Activated CD8-positive, alpha-beta memory T cell treated with anti-CD3 and anti-CD28 coated beads, Interleukin-2, amount 50 U/mL, for 4 hours (primary cell): ENCODE data around the gene CDK4.
"Not testable (repeated sequence)": the region's sequence is repeated elsewhere in the genome, so short reads cannot be mapped to it uniquely, and the experiment has no call there.

Experiments used
- DNase-seq: peaks from one replicate; pipeline ENCODE4 v3.0.0-alpha.2; 2020

Gene CDK4

DNA sequence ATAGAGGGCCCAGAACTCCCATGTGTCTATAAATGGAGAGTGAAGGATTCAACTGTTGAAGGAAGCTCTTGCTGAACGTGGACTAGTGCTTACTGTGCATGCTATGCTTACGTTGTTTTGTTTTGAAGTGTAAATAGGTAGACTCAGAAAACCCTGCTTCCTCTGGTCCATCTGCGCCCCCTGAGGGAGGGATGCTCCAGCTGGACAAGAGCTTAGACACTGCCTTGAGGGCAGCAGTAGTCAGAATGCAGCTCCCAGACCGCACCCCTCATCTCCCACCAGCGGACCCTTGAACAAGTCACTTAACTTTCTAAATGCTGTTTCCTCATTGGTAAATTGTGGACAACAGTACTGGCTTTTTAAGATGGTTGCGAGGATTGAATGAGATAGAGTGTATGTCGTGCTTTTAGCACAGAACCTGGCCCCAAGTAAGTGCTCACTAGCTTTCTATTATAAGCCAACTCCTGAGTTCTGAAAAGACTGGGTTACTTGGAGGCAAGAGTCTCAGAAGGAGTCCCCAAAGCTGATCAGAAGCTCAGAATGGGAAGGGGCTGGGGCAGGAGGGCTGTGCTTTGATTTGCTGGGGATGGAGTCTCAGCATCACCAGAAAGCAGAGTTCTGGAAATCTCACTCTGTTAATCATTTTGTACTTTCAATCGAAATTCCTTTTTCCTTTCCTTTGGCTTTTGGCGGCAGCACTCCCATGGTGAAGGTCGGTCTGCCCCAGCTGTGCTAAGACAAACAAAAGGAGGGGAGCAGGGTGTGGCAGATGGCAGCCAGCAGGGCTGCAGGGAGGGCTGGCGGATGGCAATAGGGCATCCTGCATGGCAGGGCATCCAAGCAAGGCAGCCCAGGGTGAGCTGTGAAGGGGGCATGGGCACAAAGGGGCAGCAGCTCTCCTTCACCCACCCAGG lies 29.1 kb downstream of the CDK4 start:
- DNase-seq = no peak

DNA sequence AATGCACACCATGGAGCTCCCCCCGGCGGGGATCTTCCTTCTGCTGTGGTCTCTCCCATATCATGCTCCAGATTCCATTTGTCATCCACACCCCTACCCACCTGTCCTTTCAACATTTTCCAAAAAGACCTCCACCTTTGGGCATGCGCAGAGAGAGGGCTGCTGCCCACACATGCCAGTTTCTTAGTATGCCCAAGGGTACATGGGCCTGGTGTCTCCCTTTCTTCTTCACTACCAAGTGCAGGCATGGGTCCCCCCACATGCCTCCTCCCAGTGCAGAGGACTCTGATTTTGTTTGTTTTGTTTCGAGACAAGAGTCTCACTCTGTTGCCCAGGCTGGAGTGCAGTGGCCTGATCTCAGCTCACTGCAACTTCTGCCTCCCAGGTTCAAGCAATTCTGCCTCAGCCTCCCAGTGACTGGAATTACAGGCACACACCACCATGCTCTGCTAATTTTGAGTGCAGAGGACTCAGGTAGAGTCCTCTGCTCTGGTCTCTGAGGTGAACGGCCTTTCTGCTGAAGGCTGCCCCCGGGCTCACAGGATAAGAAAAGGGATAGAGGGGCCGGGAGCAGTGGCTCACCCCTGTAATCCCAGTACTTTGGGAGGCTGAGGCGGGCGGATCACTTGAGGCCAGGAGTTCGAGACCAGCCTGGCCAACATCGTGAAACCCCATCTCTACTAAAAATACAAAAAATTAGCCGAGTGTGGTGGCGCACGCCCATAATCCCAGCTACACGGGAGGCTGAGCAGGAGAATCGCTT lies 30.1 kb downstream of the CDK4 start:
- DNase-seq = not testable (repeated sequence)

DNA sequence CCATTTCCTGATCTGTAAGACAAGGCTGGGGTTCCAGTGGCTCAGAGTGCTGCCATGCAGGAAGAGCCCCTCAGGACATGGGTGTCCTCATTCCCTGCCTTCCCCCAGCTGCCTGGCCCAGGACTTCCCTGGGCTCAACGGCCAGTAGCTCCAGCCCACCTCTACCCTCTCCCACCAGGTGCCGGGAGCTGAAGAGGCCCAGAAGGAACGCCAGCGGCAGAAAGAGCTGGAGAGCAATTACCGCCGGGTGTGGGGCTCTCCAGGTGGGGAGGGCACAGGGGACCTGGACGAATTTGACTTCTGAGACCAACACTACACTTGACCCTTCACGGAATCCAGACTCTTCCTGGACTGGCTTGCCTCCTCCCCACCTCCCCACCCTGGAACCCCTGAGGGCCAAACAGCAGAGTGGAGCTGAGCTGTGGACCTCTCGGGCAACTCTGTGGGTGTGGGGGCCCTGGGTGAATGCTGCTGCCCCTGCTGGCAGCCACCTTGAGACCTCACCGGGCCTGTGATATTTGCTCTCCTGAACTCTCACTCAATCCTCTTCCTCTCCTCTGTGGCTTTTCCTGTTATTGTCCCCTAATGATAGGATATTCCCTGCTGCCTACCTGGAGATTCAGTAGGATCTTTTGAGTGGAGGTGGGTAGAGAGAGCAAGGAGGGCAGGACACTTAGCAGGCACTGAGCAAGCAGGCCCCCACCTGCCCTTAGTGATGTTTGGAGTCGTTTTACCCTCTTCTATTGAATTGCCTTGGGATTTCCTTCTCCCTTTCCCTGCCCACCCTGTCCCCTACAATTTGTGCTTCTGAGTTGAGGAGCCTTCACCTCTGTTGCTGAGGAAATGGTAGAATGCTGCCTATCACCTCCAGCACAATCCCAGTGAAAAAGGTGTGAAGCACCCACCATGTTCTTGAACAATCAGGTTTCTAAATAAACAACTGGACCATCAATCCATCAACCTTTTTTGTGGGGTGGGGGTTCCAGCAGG lies 31.2 kb downstream of the CDK4 start:
- no peak for DNase-seq

DNA sequence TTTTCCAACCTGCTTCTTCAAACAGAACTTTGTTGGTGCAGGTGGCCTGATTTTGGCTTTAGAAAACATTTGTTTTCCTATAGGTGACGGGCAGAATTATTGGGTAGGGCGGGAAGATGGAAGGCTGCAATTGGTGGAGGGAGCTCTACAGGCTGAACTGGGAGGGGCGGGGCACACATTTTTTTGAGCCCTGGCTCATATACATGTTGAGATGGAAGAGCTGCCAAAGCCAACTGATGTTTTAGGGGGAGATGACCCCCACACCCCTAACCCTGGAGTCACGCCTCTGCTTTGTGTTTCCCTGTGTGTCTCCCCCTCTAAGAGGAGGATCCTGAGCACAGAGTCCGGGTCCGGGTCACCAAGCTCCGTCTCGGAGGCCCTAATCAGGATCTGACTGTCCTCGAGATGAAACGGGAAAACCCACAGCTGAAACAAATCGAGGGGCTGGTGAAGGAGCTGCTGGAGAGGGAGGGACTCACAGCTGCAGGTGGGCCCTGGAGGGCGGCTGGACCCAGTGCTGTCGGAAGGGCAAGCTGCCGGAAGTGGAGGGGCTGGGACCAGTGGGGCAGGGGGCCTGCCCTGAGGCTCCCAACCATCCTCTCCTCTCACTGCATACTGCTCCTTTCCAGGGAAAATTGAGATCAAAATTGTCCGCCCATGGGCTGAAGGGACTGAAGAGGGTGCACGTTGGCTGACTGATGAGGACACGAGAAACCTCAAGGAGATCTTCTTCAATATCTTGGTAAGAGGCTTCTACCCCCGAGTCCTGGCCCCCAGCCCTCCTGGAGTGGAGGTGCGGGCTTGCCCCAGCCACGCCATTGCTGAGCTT lies 32.1 kb downstream of the CDK4 start:
- no peak for DNase-seq

DNA sequence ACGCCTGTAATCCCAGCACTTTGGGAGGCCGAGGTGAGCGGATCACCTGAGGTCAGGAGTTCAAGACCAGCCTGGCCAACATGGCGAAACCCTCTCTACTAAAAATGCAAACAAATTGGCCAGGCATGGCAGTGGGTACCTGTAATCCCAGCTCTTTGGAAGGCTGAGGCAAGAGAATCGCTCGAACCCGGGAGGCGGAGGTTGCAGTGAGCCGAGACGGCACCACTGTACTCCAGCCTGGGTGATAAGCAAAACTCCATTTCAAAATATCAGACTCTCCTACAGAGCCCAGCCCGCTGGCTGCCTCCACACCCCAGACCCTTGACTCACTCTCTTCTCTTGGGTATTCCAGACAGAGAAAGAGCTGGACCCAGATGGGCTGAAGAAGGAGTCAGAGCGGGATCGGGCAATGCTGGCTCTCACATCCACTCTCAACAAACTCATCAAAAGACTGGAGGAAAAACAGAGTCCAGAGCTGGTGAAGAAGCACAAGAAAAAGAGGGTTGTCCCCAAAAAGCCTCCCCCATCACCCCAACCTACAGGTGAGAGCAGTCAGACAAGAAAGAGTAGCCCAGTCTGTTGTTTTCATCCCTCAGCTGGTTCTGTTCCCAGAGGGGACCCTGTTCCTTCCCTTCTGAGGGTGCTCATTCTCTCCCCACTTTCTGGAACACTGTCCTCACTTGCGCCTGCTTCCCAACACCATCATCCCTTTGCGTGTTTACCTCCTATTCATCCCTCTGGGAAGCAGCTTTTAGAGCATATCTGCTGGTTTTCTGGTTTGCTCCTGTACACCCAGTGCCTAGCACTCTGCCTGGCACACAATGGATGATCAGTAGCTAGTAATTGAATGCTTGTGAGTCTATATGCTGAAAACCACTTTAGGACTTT lies 33.2 kb downstream of the CDK4 start:
- no peak for DNase-seq

DNA sequence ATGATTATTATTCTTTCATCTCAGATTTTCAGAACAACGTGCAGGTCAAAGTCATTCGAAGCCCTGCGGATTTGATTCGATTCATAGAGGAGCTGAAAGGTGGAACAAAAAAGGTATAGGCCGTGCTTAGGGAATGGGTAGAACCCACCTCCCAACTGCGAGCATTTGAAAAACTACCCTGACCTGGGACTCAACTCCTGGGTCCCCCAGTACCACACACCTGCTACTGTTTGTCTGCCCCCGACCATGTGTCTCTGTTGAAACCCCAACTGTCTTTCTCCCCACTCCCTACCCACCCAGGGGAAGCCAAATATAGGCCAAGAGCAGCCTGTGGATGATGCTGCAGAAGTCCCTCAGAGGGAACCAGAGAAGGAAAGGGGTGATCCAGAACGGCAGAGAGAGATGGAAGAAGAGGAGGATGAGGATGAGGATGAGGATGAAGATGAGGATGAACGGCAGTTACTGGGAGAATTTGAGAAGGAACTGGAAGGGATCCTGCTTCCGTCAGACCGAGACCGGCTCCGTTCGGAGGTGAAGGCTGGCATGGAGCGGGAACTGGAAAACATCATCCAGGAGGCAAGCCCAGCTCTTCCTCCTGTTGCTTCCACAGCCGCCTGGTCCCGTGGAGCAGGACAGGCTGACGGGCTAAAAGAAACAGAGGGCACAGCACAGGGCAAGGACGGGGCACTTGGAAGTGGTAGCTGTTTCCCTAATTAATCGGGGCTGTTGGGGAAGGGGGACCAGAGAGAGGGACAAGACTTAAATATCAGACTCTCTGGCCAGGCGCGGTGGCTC lies 34.1 kb downstream of the CDK4 start:
- DNase-seq = no peak

DNA sequence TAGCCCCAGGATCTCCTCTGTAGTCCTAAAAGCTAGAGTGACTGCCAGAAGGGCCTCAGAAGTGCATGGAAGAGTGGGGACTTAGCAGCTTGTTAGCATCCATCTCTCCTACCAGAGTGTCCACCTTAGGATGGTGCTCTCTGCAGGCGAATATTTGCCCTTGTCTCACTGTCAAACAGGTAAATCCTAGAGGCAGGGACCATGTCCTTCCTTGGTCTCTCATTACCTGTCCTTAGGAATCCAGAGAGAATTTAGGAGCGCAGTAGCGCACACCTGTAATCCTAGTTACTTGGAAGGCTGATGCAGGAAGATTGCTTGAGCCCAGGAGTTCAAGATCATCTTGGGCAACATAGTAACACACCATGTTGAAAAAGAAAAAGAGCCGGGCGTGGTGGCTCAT lies 35.0 kb downstream of the CDK4 start:
- DNase-seq = no peak

DNA sequence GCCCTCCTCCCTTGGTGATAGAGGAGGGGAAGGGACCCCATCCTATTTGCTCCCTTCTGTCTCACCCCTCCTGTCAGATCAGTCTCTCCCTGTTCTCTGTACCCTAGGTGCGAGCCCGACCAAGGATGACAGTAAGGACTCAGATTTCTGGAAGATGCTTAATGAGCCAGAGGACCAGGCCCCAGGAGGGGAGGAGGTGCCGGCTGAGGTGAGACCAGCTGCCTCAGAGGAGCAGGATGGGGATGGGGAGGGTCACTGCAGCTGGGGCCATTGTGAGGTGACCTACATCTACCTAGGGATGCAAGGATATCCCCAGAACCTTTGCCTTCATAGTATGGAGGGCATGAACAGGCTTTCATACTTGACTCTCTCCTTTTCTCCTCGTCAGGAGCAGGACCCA lies 35.8 kb downstream of the CDK4 start:
- no peak for DNase-seq

DNA sequence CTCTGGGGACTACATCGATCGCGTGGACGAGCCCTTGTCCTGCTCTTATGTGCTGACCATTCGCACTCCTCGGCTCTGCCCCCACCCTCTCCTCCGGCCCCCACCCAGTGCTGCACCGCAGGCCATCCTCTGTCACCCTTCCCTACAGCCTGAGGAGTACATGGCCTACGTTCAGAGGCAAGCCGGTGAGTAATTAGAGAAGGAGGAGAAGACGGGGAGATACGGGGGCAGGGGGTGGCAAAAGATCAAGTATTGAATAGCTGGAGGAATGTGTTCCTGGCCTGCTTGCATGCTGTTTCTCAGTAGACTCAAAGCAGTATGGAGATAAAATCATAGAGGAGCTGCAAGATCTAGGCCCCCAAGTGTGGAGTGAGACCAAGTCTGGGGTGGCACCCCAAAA lies 36.3 kb downstream of the CDK4 start:
- no peak for DNase-seq

DNA sequence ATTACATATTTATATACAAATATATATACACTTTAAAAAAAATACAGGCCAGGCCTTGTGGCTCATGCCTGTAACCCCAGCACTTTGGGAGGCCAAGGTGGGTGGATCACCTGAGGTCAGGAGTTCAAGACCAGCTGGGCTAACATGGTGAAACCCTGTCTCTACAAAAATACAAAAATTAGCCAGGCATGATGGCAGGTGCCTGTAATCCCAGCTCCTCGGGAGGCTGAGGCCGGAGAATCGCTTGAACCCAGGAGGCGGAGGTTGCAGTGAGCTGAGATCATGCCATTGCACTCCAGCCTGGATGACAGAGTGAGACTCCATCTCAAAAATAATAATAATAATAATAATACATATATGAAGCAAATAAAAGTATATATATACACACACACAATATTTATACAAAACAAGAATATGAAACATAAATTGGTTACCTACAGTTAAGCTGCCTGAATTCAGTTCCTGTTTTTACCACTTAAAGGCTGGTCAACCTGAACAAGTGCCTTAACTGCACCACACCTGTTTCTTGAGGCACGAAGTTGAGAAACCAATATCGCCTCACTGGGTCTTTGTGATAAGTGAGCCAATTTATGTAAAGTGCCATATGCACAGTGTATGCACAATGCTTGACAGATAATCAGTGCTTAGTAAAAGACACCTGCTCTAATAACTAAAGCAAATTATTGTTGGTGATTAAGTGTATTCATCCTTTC lies 36.9 kb downstream of the CDK4 start:
- DNase-seq = not testable (repeated sequence)

DNA sequence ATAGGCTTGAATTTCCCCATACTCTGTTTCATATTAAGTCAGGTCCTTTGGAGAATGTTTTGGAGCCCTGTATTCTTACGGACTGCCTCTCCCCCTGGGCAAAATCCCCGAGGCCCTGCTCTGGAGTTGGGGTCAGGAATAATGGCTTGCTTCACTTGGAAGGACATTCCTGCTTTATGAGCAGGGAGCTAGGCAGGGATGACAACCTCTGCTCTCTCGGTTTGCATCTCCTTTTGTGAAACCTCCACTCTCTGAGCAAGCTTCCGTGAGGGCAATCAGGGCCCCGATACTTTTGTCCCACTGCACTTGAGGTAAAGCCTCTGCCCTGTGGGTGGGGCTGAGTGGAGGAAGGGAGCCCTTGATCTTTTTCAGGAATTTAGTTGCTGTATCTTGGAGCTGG lies 38.9 kb downstream of the CDK4 start:
- DNase-seq = no peak

DNA sequence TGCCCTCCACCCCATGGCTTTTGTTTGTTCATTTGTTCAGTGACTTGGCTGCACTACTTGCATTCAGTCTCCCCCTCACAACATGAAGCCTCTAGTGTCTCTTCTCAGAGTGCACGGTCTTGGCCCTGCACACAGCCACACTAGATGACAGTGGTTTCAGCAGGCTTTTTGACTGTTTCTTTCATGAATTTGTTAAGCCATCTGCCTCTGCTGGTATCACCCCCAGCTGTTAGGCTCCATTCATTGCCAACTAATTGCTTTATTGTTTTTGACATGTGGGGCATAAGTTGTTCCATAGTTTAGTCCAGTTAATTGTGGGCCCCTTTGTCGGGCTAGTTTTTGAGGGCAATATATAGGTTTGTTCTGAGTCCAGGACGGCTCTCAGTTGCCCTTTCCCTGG lies 39.4 kb downstream of the CDK4 start:
- no peak for DNase-seq

DNA sequence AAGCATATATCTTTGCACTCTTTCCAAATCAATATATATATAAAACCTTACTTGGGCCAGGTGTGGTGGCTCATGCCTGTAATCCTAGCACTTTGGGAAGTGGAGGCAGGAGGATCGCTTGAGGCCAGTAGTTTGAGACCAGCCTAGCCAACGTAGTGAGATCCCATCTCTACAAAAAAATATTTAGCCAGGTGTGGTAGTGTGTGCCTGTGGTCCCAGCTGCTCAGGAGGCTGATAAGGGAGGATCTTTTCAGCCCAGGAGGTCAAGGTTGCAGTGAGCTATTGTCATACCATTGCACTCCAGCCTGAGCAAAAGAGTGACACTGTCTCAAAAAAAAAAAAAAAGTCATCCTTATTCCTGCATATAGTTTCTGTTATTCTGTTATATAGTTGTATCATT lies 43.8 kb downstream of the CDK4 start:
- DNase-seq = no peak

DNA sequence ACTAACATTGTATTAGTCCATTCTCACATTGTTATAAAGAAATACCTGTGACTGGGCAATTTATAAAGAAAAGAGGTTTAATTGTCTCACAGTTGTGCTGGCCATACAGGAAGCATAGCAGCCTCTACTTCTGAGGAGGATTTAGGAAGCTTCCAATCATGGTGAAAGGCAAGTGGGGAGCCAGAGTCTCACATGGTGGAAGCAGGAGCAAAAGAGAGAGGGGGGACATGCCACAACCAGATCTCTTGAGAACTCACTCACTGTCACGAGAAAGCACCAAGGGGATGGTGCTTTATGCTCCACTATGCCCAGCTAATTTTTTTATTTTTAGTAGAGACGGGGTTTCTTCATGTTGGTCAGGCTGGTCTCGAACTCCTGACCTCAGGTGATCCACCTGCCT lies 44.9 kb downstream of the CDK4 start:
- no peak for DNase-seq

DNA sequence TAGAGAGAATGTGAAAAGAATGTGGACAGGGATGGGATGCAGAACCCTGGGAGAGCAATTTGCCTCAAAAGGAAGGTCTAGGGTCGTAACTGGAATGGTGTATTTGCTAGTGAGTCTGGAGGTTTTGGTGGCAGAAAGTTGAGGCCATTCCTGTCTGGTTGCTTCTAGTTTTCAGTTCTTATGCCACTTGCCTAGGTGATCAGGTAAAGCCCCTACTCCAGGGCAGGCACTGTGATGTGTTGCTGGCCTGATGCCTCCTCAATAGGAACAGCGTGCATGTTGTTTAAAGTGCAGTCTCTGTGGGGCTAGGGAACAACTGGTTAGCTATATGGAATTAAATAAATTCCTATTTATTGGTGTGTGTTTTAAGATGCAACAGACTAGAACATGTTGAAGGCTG lies 51.8 kb downstream of the CDK4 start:
- no peak for DNase-seq

DNA sequence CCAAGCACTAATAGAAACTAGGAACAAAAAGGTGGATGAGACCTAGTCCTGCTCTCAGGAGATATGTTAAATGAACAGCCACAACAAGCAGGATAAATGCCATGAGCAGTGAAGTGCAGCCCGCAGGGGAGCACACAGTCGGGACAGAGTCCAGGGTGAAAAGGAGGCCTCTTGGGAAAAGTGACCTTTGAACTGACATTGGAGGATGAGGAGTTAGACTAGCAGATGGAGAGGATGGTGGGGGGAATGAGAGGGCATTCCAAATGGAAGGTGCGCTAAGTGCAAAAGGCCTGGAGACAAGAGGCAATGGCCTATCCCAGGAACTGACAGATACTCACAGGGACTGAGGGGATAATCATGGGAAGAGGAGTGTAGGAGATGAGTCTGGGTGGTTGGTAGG lies 53.7 kb downstream of the CDK4 start:
- DNase-seq = no peak
